ENCODE data around the gene HAP1.

DNA sequence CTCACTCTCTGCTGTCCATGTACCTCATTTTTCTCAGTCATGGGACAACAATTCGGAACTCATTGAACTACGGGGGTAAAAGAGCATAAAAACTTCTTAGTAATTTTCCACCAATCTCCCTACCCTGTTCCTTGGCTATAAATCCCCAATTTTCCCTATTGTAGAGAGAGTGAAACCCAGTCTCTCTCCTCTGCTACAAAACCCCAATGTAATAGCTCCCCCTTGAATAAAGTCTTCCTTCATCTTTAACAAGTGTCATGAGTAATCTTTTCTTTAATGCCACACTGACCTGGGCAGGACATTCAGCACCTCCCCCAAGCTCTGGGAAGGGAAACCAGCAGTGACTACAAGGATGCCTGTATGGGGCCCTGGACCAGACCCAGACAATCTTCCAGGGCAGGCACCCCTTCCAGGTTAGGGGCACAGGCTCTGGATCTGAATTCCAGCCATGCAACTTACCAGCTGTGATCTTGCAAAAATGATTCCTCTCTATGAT is 56.0 kb downstream of the HAP1 start:
- TF ChIP-seq, protein P1, sequence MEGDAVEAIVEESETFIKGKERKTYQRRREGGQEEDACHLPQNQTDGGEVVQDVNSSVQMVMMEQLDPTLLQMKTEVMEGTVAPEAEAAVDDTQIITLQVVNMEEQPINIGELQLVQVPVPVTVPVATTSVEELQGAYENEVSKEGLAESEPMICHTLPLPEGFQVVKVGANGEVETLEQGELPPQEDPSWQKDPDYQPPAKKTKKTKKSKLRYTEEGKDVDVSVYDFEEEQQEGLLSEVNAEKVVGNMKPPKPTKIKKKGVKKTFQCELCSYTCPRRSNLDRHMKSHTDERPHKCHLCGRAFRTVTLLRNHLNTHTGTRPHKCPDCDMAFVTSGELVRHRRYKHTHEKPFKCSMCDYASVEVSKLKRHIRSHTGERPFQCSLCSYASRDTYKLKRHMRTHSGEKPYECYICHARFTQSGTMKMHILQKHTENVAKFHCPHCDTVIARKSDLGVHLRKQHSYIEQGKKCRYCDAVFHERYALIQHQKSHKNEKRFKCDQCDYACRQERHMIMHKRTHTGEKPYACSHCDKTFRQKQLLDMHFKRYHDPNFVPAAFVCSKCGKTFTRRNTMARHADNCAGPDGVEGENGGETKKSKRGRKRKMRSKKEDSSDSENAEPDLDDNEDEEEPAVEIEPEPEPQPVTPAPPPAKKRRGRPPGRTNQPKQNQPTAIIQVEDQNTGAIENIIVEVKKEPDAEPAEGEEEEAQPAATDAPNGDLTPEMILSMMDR (IDR thresholded peaks at IDR 0.05): no peak
- no peak for TF ChIP-seq ZFX (IDR thresholded peaks at IDR 0.05; ENCODE audit: borderline replicate concordance)
